Activated naive CD4-positive, alpha-beta T cell treated with anti-CD3 and anti-CD28 coated beads, Interleukin-2, amount 10 ng/mL, durations not matched to agents 7 days and 5 days (primary cell): ENCODE measurements around the gene AXIN1.

Experiments used
- CTCF ChIA-PET: fragments of 350-600 bp; sonication (Branson Sonifier 250); formaldehyde crosslinking; loops from one replicate; lab custom pipeline; 2021; ENCODE audit warnings: antibody characterized with exemption; lab: Charles Lee
- DNase-seq: peaks from one replicate; pipeline ENCODE4 v3.0.0-alpha.2; 2020
- H3K27ac Mint-ChIP-seq: one replicate; pipeline ENCODE4 v1.8.0; 2021; ENCODE audit warnings: mild to moderate bottlenecking, moderate library complexity, mixed read lengths
- H3K27me3 Mint-ChIP-seq: one replicate; pipeline ENCODE4 v1.8.0; 2021; ENCODE audit warnings: mild to moderate bottlenecking, mixed read lengths
- H3K36me3 Mint-ChIP-seq: one replicate; pipeline ENCODE4 v1.8.0; 2021; ENCODE audit warnings: mixed read lengths
- H3K4me1 Mint-ChIP-seq: one replicate; pipeline ENCODE4 v1.8.0; 2021; ENCODE audit warnings: mixed read lengths
- H3K4me3 Mint-ChIP-seq: one replicate; pipeline ENCODE4 v1.8.0; 2021; ENCODE audit warnings: mild to moderate bottlenecking, moderate library complexity, mixed read lengths
- H3K9me3 Mint-ChIP-seq: one replicate; pipeline ENCODE4 v1.8.0; 2021; ENCODE audit warnings: mixed read lengths

AXIN1 gene

GRCh38 chr16:290681-291405 is 61.7 kb downstream of the AXIN1 start:
- CTCF ChIA-PET, result no interaction called here

GRCh38 chr16:290015-290680 is 62.4 kb downstream of the AXIN1 start:
- H3K27ac Mint-ChIP-seq, result no peak overlapping the region
- H3K4me3 Mint-ChIP-seq, result no peak overlapping the region
- CTCF ChIA-PET, result no interaction called here
- H3K9me3 Mint-ChIP-seq, result no peaks in the 10 kb centered on the region
- H3K36me3 Mint-ChIP-seq, result peaks cover 19% of the 10 kb centered on the region
- no peaks in the 10 kb centered on the region for H3K27me3 Mint-ChIP-seq
- no peak for DNase-seq
- H3K4me1 Mint-ChIP-seq, result no peaks in the 10 kb centered on the region

More at GRCh38 chr16:290681-291405, 61.7 kb downstream of the AXIN1 start:
- no peaks in the 10 kb centered on the region for H3K9me3 Mint-ChIP-seq
- no peak overlapping the region for H3K4me3 Mint-ChIP-seq
- H3K36me3 Mint-ChIP-seq, result peaks cover 19% of the 10 kb centered on the region
- no peak for DNase-seq
- no peak overlapping the region for H3K27ac Mint-ChIP-seq
- no peaks in the 10 kb centered on the region for H3K4me1 Mint-ChIP-seq
- H3K27me3 Mint-ChIP-seq, result no peaks in the 10 kb centered on the region

- no peaks in the 10 kb centered on the region for H3K9me3 Mint-ChIP-seq
- DNase-seq, result no peak
- H3K4me3 Mint-ChIP-seq, result no peak overlapping the region
- H3K27ac Mint-ChIP-seq, result no peak overlapping the region
- H3K36me3 Mint-ChIP-seq, result peaks cover 19% of the 10 kb centered on the region
- H3K27me3 Mint-ChIP-seq, result no peaks in the 10 kb centered on the region
- no peaks in the 10 kb centered on the region for H3K4me1 Mint-ChIP-seq
- CTCF ChIA-PET, result no interaction called here
Observed at GRCh38 chr16:289395-289997, 63.0 kb downstream of the AXIN1 start.

- DNase-seq, result no peak
- Mint-ChIP-seq H3K27ac (no peak overlapping the region), H3K27me3 (no peaks in the 10 kb centered on the region), H3K9me3 (no peaks in the 10 kb centered on the region), H3K36me3 (peaks cover 15% of the 10 kb centered on the region), H3K4me1 (no peaks in the 10 kb centered on the region), H3K4me3 (no peak overlapping the region)
- CTCF ChIA-PET, result no interaction called here
Observed at GRCh38 chr16:287981-288920, 64.3 kb downstream of the AXIN1 start.

GRCh38 chr16:287298-287811 is 65.2 kb downstream of the AXIN1 start:
- peaks cover 13% of the 10 kb centered on the region for H3K36me3 Mint-ChIP-seq
- no peak for DNase-seq
- H3K27ac Mint-ChIP-seq, result no peak overlapping the region
- H3K4me3 Mint-ChIP-seq, result no peak overlapping the region
- CTCF ChIA-PET, result no interaction called here
- H3K27me3 Mint-ChIP-seq, result peaks cover 6% of the 10 kb centered on the region
- H3K4me1 Mint-ChIP-seq, result no peaks in the 10 kb centered on the region
- H3K9me3 Mint-ChIP-seq, result no peaks in the 10 kb centered on the region

- CTCF ChIA-PET, result no interaction called here
- Mint-ChIP-seq H3K27me3 (peaks cover 12% of the 10 kb centered on the region), H3K27ac (no peak overlapping the region), H3K4me3 (no peak overlapping the region), H3K36me3 (peaks cover 13% of the 10 kb centered on the region), H3K9me3 (no peaks in the 10 kb centered on the region), H3K4me1 (no peaks in the 10 kb centered on the region)
- no peak for DNase-seq
Observed at GRCh38 chr16:286491-287297, 65.8 kb downstream of the AXIN1 start.

- Mint-ChIP-seq H3K9me3 (no peaks in the 10 kb centered on the region), H3K36me3 (peaks cover 10% of the 10 kb centered on the region), H3K4me3 (no peak overlapping the region), H3K27me3 (peaks cover 24% of the 10 kb centered on the region), H3K27ac (no peak overlapping the region), H3K4me1 (no peaks in the 10 kb centered on the region)
- DNase-seq, result no peak
- CTCF ChIA-PET, result no interaction called here
Observed at GRCh38 chr16:285146-286055, 67.1 kb downstream of the AXIN1 start.

GRCh38 chr16:284204-285120 is 68.1 kb downstream of the AXIN1 start:
- Mint-ChIP-seq H3K4me1 (no peaks in the 10 kb centered on the region), H3K36me3 (peaks cover 10% of the 10 kb centered on the region), H3K27ac (no peak overlapping the region), H3K4me3 (no peak overlapping the region), H3K27me3 (peaks cover 30% of the 10 kb centered on the region), H3K9me3 (no peaks in the 10 kb centered on the region)
- no peak for DNase-seq
- CTCF ChIA-PET, result no interaction called here

GRCh38 chr16:283033-283805 is 69.3 kb downstream of the AXIN1 start, which contains the start of gene PDIA2:
Gene PDIA2 (plus strand): TSS chr16:283164. CDS start chr16:283170, 6 bp downstream.
- CTCF ChIA-PET, result no interaction called here
- Mint-ChIP-seq H3K4me3 (no peak within 1 kb of the TSS), H3K27ac (no peak within 1 kb of the TSS)

GRCh38 chr16:282491-282890 is 70.0 kb downstream of the AXIN1 start:
- peaks cover 50% of the 10 kb centered on the region for H3K27me3 Mint-ChIP-seq
- CTCF ChIA-PET, result no interaction called here
- no peak overlapping the region for H3K4me3 Mint-ChIP-seq
- peaks cover 6% of the 10 kb centered on the region for H3K36me3 Mint-ChIP-seq
- no peak for DNase-seq
- no peaks in the 10 kb centered on the region for H3K9me3 Mint-ChIP-seq
- no peak overlapping the region for H3K27ac Mint-ChIP-seq
- peaks cover 7% of the 10 kb centered on the region for H3K4me1 Mint-ChIP-seq

More at GRCh38 chr16:283033-283805, 69.3 kb downstream of the AXIN1 start, which contains the start of gene PDIA2:
- H3K4me1 Mint-ChIP-seq, result peaks cover 7% of the 10 kb centered on the region
- H3K9me3 Mint-ChIP-seq, result no peaks in the 10 kb centered on the region
- H3K36me3 Mint-ChIP-seq, result peaks cover 10% of the 10 kb centered on the region
- DNase-seq, result no peak
- peaks cover 43% of the 10 kb centered on the region for H3K27me3 Mint-ChIP-seq

GRCh38 chr16:281660-282255 is 70.8 kb downstream of the AXIN1 start:
- CTCF ChIA-PET, result no interaction called here
- H3K27ac Mint-ChIP-seq, result no peak overlapping the region
- H3K4me1 Mint-ChIP-seq, result peaks cover 7% of the 10 kb centered on the region
- H3K9me3 Mint-ChIP-seq, result no peaks in the 10 kb centered on the region
- no peak overlapping the region for H3K4me3 Mint-ChIP-seq
- peaks cover 57% of the 10 kb centered on the region for H3K27me3 Mint-ChIP-seq
- DNase-seq, result no peak
- H3K36me3 Mint-ChIP-seq, result peaks cover 4% of the 10 kb centered on the region
